ENCODE results near the gene XPO5. TPM values are rescaled to one million over a fixed set of nuclear protein-coding genes. Genes with fewer than 3 reads are reported as not detected.

Gene XPO5
- total and polyA plus RNA-seq, 2 of the 4 experiments (the other 2 are of a cell fraction), result 29.0 to 30.1 TPM

- BruUV-seq (replicated peaks), result no TSS peak
- in situ Hi-C loops (cut with MboI; ENCODE audit: low sequenced_read_pairs), result no loop called here
- no peak overlapping the region for H3K4me2 ChIP-seq (ENCODE audit: low read depth, low read length)
- H2AK9ac ChIP-seq (replicated peaks; ENCODE audit: low read depth, low read length, poor library complexity), result no peak overlapping the region
- no peak for DNase-seq
- no peak overlapping the region for H3K18ac ChIP-seq (ENCODE audit: low read depth, low read length)
- H3K9ac ChIP-seq (ENCODE audit: low read depth, low read length), result no peak overlapping the region
- ChIA-PET POLR2A (ENCODE audit: unreplicated experiment) (no interaction called here), CTCF (no interaction called here)
- intact Hi-C loops (cut with micrococcal nuclease), result no loop called here
- no peaks in the 10 kb centered on the region for H3K9me3 ChIP-seq (ENCODE audit: control insufficient read depth, insufficient read depth, low read length)
- no peak overlapping the region for H3K27ac ChIP-seq (ENCODE audit: insufficient read depth, low read length)
- no peak overlapping the region for H3K4ac ChIP-seq (ENCODE audit: low read depth, low read length)
- no peak for ATAC-seq (ENCODE audit: low read depth)
- TF ChIP-seq MAFK (IDR thresholded peaks at IDR 0.05; ENCODE audit: low read depth, low read length) (no peak), ELK1 (IDR thresholded peaks at IDR 0.05; ENCODE audit: borderline replicate concordance, low read depth, low read length) (no peak), RAD21 (IDR thresholded peaks at IDR 0.05; ENCODE audit: low read length) (no peak), POLR2A (IDR thresholded peaks at IDR 0.05; ENCODE audit: low read depth, low read length) (no peak)
- no peak overlapping the region for H4K91ac ChIP-seq (ENCODE audit: insufficient read depth, low read depth, low read length)
- H2BK15ac ChIP-seq (ENCODE audit: low read depth, low read length), result no peak overlapping the region
- H3K4me1 ChIP-seq (ENCODE audit: control insufficient read depth, insufficient read depth, low read length), result no peaks in the 10 kb centered on the region
- H2AFZ ChIP-seq (replicated peaks; ENCODE audit: low read length, poor library complexity), result no peak overlapping the region
- H2BK5ac ChIP-seq (ENCODE audit: low read depth, low read length, poor library complexity, severe bottlenecking), result no peak overlapping the region
- H4K5ac ChIP-seq (ENCODE audit: low read depth, low read length), result no peak overlapping the region
- no peak overlapping the region for H4K8ac ChIP-seq (ENCODE audit: low read depth in 2 of 2, low read length in 2 of 2)
- H3K36me3 ChIP-seq (ENCODE audit: control insufficient read depth, insufficient read depth, low read length), result peaks cover 63% of the 10 kb centered on the region
- H3K9me1 ChIP-seq (ENCODE audit: insufficient read depth, low read length), result no peaks in the 10 kb centered on the region
- no peak overlapping the region for H3K23ac ChIP-seq (ENCODE audit: low read depth, low read length)
- no peak overlapping the region for H3K14ac ChIP-seq (replicated peaks; ENCODE audit: low read depth, low read length)
- 93% methylated on average over 3 of the region's 8 CpGs; no CpG with 5 or more reads in 1 of the 2 experiments for WGBS, 2 experiments (ENCODE audit: extremely low coverage in 2 of 2, insufficient read length in 1 of 2)
- 0 out of 2 replicates have a peak, but pooled peaks cover 3% of the 10 kb centered on the region for H4K20me1 ChIP-seq (ENCODE audit: insufficient read depth, low read length)
- H2BK20ac ChIP-seq (ENCODE audit: low read depth, low read length), result no peak overlapping the region
- H3K27me3 ChIP-seq (ENCODE audit: control insufficient read depth, insufficient read depth, low read length), result no peaks in the 10 kb centered on the region
- no peak overlapping the region for H2AK5ac ChIP-seq (ENCODE audit: low read depth, low read length)
- dilution Hi-C loops (cut with HindIII; ENCODE audit: low sequenced_read_pairs, unreplicated experiment), result no loop called here
- no peak overlapping the region for H3K56ac ChIP-seq (ENCODE audit: extremely low read depth, insufficient read depth, low read length)
- no peak overlapping the region for H3K4me3 ChIP-seq (ENCODE audit: insufficient read depth, low read depth, low read length)
- no peak overlapping the region for H2BK120ac ChIP-seq (ENCODE audit: low read depth, low read length)
- 0 out of 4 replicates have a peak, but pooled peaks cover 0 to 5% of the 10 kb centered on the region in 2 experiments for H3K79me1 ChIP-seq (ENCODE audit: low read depth in 1 of 2, low read length in 2 of 2)
Observed at GRCh38 chr6:43503443-43503842, 72.4 kb downstream of the XPO5 start.
